HCT116 (cell line): ENCODE measurements around the gene TIAM1. TPM values are rescaled to one million over a fixed set of nuclear protein-coding genes. Genes with fewer than 3 reads are reported as not detected.

Experiments
- ATAC-seq: fragments of 200-7000 bp; cut with Tn5 transposase; 2 replicates; pipeline ENCODE4 v1.9.1; 2020; ENCODE audit warnings: mild to moderate bottlenecking, moderate library complexity
- BruUV-seq: library from RNA; stranded (reverse); fragments of 400-500 nt; replicated peaks from 2 replicates; lab custom pipeline; 2021; lab: Mats Ljungman, UMichigan
- CTCF ChIA-PET: fragments of 300-600 bp; sonication (Branson Sonifier 250); formaldehyde crosslinking; loops from one replicate; lab custom pipeline; 2021; ENCODE audit warnings: antibody characterized with exemption; lab: Charles Lee
- POLR2A ChIA-PET: fragments of 300-600, 350-600 bp; sonication (Branson Sonifier 250); formaldehyde crosslinking; loops from one replicate; lab custom pipeline; 2021; ENCODE audit warnings: antibody characterized with exemption; lab: Charles Lee
- RAD21 ChIA-PET, 2 experiments: fragments of 300-600 bp; sonication (Branson Sonifier 250); formaldehyde crosslinking; loops; one replicate each; lab custom pipeline; 2023; ENCODE audit warnings: low total read pairs in 2 of 2; ENCODE audit not compliant: uncharacterized antibody in 2 of 2, unreplicated experiment in 2 of 2, low non-redundant PET in 1 of 2; lab: Charles Lee
- DNase-seq: peaks from one replicate; pipeline ENCODE4 v3.0.0-alpha.2; 2010; ENCODE audit warnings: low read depth, low spot score
- H2AFZ ChIP-seq: fragments of 200-600 bp; shearing (Covaris generic), sonication (generic); 2 replicates; pipeline ENCODE4 v1.6.1; 2017; ENCODE audit warnings: low read depth, mixed run types, mixed read lengths, antibody characterized with exemption, low read length; ENCODE audit not compliant: poor library complexity, severe bottlenecking
- H3K27ac ChIP-seq: 2 replicates; pipeline ENCODE4 v1.5.1; 2012; ENCODE audit warnings: low read depth, low read length
- H3K27me3 ChIP-seq: fragments of 200-600 bp; sonication (generic); 2 replicates; pipeline ENCODE4 v1.6.1; 2016; ENCODE audit warnings: mixed run types, low read length, mixed read lengths; ENCODE audit not compliant: insufficient read depth
- H3K36me3 ChIP-seq, 2 experiments: fragments of 200-500 bp in 1 of 2; fragments of 200-600 bp in 1 of 2; sonication (Bioruptor generic) in 1 of 2; sonication (generic) in 1 of 2; 2 replicates each; pipeline versions ENCODE4 v1.5.1 to v1.6.1; 2014 to 2016; ENCODE audit warnings: low read length in 2 of 2, inconsistent platforms in 1 of 2, mixed read lengths in 1 of 2, mixed run types in 1 of 2; ENCODE audit not compliant: insufficient read depth in 2 of 2, control insufficient read depth in 1 of 2
- H3K4me1 ChIP-seq, 2 experiments: fragments of 200-600 bp in 1 of 2; sonication (generic) in 1 of 2; 2 replicates each; pipeline versions ENCODE4 v1.5.1 to v1.6.1; 2012 to 2017; ENCODE audit warnings: low read length in 2 of 2, inconsistent platforms in 1 of 2, mild to moderate bottlenecking in 1 of 2, mixed read lengths in 1 of 2, mixed run types in 1 of 2, moderate library complexity in 1 of 2; ENCODE audit not compliant: insufficient read depth in 2 of 2, control insufficient read depth in 1 of 2
- H3K4me2 ChIP-seq: fragments of 200-600 bp; sonication (generic); 2 replicates; pipeline ENCODE4 v1.6.1; 2017; ENCODE audit warnings: mixed run types, low read length, mixed read lengths
- H3K4me3 ChIP-seq, 2 experiments: fragments of 200-600 bp in 1 of 2; sonication (generic) in 1 of 2; replicated peaks in 1 of 2; 2 replicates each; pipeline ENCODE4 v1.5.1; 2011 to 2016; ENCODE audit warnings: low read length in 2 of 2, control low read depth in 1 of 2, low read depth in 1 of 2, mild to moderate bottlenecking in 1 of 2, mixed read lengths in 1 of 2, mixed run types in 1 of 2
- H3K79me2 ChIP-seq: fragments of 200-600 bp; sonication (generic); 2 replicates; pipeline ENCODE4 v1.6.1; 2017; ENCODE audit warnings: mild to moderate bottlenecking, mixed run types, low read length, moderate library complexity, mixed read lengths; ENCODE audit not compliant: insufficient read depth
- H3K9ac ChIP-seq: fragments of 200-600 bp; sonication (generic); 2 replicates; pipeline ENCODE4 v1.6.1; 2016; ENCODE audit warnings: low read length, mixed read lengths
- H3K9me2 ChIP-seq: fragments of 200-600 bp; sonication (generic), shearing (Covaris generic); 2 replicates; pipeline ENCODE4 v1.6.1; 2017; ENCODE audit warnings: mixed run types, mild to moderate bottlenecking, moderate library complexity; ENCODE audit not compliant: insufficient read depth
- H3K9me3 ChIP-seq, 2 experiments: fragments of 200-500 bp in 1 of 2; fragments of 200-600 bp in 1 of 2; sonication (Bioruptor generic) in 1 of 2; sonication (generic) in 1 of 2; 2 replicates each; pipeline ENCODE4 v1.6.1; 2014 to 2017; ENCODE audit warnings: low read length in 2 of 2, mixed read lengths in 2 of 2, inconsistent platforms in 1 of 2, low read depth in 1 of 2, mild to moderate bottlenecking in 1 of 2, mixed run types in 1 of 2, moderate library complexity in 1 of 2; ENCODE audit not compliant: control insufficient read depth in 1 of 2, insufficient read depth in 1 of 2
- H4K20me1 ChIP-seq: fragments of 200-600 bp; sonication (generic), shearing (Covaris generic); 2 replicates; pipeline ENCODE4 v1.6.1; 2017; ENCODE audit warnings: mixed run types, mild to moderate bottlenecking, moderate library complexity; ENCODE audit not compliant: insufficient read depth
- CBX3 ChIP-seq: IDR thresholded peaks from 2 replicates; pipeline ENCODE4 v1.6.1; 2012; ENCODE audit warnings: low read depth
- EZH2 ChIP-seq: fragments of 200-600 bp; sonication (generic); IDR thresholded peaks from 2 replicates; pipeline ENCODE4 v1.6.1; 2017; ENCODE audit warnings: antibody characterized with exemption, mixed run types
- POLR2A ChIP-seq: IDR thresholded peaks from 2 replicates; pipeline ENCODE4 v1.7.0; 2011; ENCODE audit warnings: borderline replicate concordance; ENCODE audit not compliant: insufficient read depth, insufficient read length; ENCODE audit errors: extremely low read depth
- POLR2AphosphoS5 ChIP-seq: IDR thresholded peaks from 2 replicates; pipeline ENCODE4 v1.6.1; 2011; ENCODE audit warnings: mild to moderate bottlenecking, low read depth, low read length, moderate library complexity
- REST ChIP-seq: IDR thresholded peaks from 2 replicates; pipeline ENCODE4 v1.6.1; 2012; ENCODE audit warnings: low read depth
- SRF ChIP-seq: IDR thresholded peaks from 2 replicates; pipeline ENCODE4 v1.6.1; 2012; ENCODE audit warnings: low read depth
- ZFX ChIP-seq: fragments of 450-650 bp; IDR thresholded peaks from 2 replicates; pipeline ENCODE4 v1.6.1; 2017
- intact Hi-C: fragments of 100-400 bp; cut with micrococcal nuclease; formaldehyde crosslinking; loops from 2 replicates; pipeline ENCODE4 v1.10.0; 2022
- total RNA-seq: library from RNA; stranded (reverse); gene quantifications from one replicate; pipeline ENCODE4 v1.2.1, GENCODE V29; 2021; ENCODE audit not compliant: unreplicated experiment

Gene TIAM1
- total RNA-seq, 1 experiment from 2014 or later = 47.8 TPM

DNA sequence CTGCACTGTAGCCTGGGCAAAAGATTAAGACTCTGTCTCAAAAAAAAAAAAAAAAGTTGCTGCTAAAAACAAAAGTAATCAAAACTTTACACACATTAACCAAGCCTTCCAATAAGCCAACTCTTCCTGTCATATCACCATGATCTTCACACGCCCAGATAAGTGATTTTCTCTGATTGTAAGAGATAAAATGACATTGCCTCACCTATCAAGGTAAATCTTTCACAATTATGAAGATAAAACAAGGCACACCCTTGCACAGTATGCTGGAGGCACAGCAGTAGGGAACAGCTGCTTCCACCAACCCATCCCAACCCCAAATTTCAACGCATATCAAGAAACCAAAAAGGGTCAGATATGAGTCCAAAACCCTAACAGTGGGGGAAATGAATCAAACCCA is 8.8 kb upstream of the TIAM1 start:
- intact Hi-C loops = loop anchor here (5.0 kb wide), 1 partner anchor 71 kb away; no protein-coding TSS in a partner anchor
- ATAC-seq (no peak), DNase-seq (no peak)
- Histone ChIP-seq H3K4me1 (peaks cover 71 to 81% of the 10 kb centered on the region in 2 experiments), H3K9ac (peak overlapping the region; percentile 31; the same call in 1 of the 2 replicates), H3K9me2 (no peaks in the 10 kb centered on the region), H4K20me1 (no peaks in the 10 kb centered on the region), H3K36me3 (no peaks in the 10 kb centered on the region), H3K4me3 (no peak overlapping the region), H3K9me3 (peaks cover 5 to 10% of the 10 kb centered on the region in 2 experiments; a peak in 1 of 4 replicates), H3K4me2 (peak overlapping the region; percentile 34), H3K27me3 (no peaks in the 10 kb centered on the region), H2AFZ (no peak overlapping the region), H3K27ac (peak overlapping the region; percentile 100), H3K79me2 (peaks cover 5% of the 10 kb centered on the region; the same call in 1 of the 2 replicates)
- TF ChIP-seq POLR2AphosphoS5 = no peak
- no peak for TF ChIP-seq EZH2
- TF ChIP-seq ZFX = no peak
- TF ChIP-seq SRF = no peak
- TF ChIP-seq CBX3 = no peak
- TF ChIP-seq REST = no peak
- no peak for TF ChIP-seq POLR2A
- ChIA-PET CTCF (no interaction called here), POLR2A (no interaction called here), RAD21 (no interaction called here)
- BruUV-seq = no TSS peak
